GM18870 (cell line): ENCODE results near the gene NTM.

ENCODE experiments used
- ATAC-seq: cut with Tn5 transposase; IDR thresholded peaks from one replicate; pipeline ENCODE4 v1.9.1; 2021; ENCODE audit warnings: moderate library complexity; ENCODE audit not compliant: unreplicated experiment

NTM gene

GRCh38 chr11:131841925-131842635 is 471.7 kb downstream of the NTM start:
- ATAC-seq: no peak

- no peak for ATAC-seq
Observed at GRCh38 chr11:131845255-131845654, 474.8 kb downstream of the NTM start.

- ATAC-seq: no peak
Observed at GRCh38 chr11:131849485-131849884, 479.1 kb downstream of the NTM start.

GRCh38 chr11:131850507-131850906 is 480.1 kb downstream of the NTM start:
- no peak for ATAC-seq

- no peak for ATAC-seq
Observed at GRCh38 chr11:131851964-131852755, 481.7 kb downstream of the NTM start.

- ATAC-seq: no peak
Observed at GRCh38 chr11:131852757-131853156, 482.3 kb downstream of the NTM start.

GRCh38 chr11:131854391-131854790 is 484.0 kb downstream of the NTM start:
- no peak for ATAC-seq

GRCh38 chr11:131855320-131855719 is 484.9 kb downstream of the NTM start:
- no peak for ATAC-seq

GRCh38 chr11:131857246-131857645 is 486.8 kb downstream of the NTM start:
- ATAC-seq: no peak

- no peak for ATAC-seq
Observed at GRCh38 chr11:131858505-131858904, 488.1 kb downstream of the NTM start.

- no peak for ATAC-seq
Observed at GRCh38 chr11:131859538-131860210, 489.3 kb downstream of the NTM start.

- no peak for ATAC-seq
Observed at GRCh38 chr11:131864228-131864627, 493.8 kb downstream of the NTM start.

GRCh38 chr11:131865860-131866259 is 495.4 kb downstream of the NTM start:
- no peak for ATAC-seq

GRCh38 chr11:131866535-131867400 is 496.4 kb downstream of the NTM start:
- ATAC-seq: no peak

GRCh38 chr11:131867457-131868257 is 497.2 kb downstream of the NTM start:
- peak; percentile 64 for ATAC-seq

GRCh38 chr11:131868629-131869507 is 498.5 kb downstream of the NTM start:
- no peak for ATAC-seq

- ATAC-seq: no peak
Observed at GRCh38 chr11:131870305-131870704, 499.9 kb downstream of the NTM start.

- ATAC-seq: no peak
Observed at GRCh38 chr11:131871006-131871405, 500.6 kb downstream of the NTM start.

- no peak for ATAC-seq
Observed at GRCh38 chr11:131874070-131874469, 503.7 kb downstream of the NTM start.
